ENCODE data around the gene KBTBD12. TPM values are rescaled to one million over a fixed set of nuclear protein-coding genes. Genes with fewer than 3 reads are reported as not detected.

The KBTBD12 gene
- polyA plus RNA-seq, 1 of the 3 experiments (the other 2 are of a cell fraction), result not detected

DNA sequence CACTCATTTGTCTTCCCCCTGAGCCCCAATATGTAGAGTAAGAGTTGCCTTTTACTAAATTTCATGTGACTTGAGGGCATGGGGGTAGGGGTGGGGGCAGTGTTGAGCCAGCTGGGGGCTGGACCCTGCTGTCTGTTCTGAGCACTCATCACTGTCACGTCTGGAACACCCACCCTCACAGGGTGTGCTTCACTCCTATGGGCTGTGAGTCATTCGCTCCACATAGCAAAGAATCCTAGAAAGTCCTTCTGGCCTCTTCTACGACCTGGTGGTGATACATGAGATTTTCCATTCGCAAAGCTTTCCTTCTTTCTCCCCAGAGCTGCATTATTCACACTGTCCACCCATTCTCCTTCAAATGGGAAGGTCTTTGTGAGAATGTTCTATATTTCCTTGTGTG is 49.1 kb upstream of the KBTBD12 start:
- no peak for TF ChIP-seq TCF12 (IDR thresholded peaks at IDR 0.05)
- no peak for TF ChIP-seq MEF2A (IDR thresholded peaks at IDR 0.05; ENCODE audit: borderline replicate concordance, low read depth)
- no peak for TF ChIP-seq RFX5 (IDR thresholded peaks at IDR 0.05; ENCODE audit: low read length)
- no peak; the same call in 1 of the 2 replicates for TF ChIP-seq FOSL2 (IDR thresholded peaks at IDR 0.05; ENCODE audit: borderline replicate concordance, low read depth)
- TF ChIP-seq, protein P1, sequence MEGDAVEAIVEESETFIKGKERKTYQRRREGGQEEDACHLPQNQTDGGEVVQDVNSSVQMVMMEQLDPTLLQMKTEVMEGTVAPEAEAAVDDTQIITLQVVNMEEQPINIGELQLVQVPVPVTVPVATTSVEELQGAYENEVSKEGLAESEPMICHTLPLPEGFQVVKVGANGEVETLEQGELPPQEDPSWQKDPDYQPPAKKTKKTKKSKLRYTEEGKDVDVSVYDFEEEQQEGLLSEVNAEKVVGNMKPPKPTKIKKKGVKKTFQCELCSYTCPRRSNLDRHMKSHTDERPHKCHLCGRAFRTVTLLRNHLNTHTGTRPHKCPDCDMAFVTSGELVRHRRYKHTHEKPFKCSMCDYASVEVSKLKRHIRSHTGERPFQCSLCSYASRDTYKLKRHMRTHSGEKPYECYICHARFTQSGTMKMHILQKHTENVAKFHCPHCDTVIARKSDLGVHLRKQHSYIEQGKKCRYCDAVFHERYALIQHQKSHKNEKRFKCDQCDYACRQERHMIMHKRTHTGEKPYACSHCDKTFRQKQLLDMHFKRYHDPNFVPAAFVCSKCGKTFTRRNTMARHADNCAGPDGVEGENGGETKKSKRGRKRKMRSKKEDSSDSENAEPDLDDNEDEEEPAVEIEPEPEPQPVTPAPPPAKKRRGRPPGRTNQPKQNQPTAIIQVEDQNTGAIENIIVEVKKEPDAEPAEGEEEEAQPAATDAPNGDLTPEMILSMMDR (IDR thresholded peaks at IDR 0.05), result no peak
- WGBS (ENCODE audit: low lambda C conversion rate), result 41% methylated on average over 4 of the region's 4 CpGs
- ChIA-PET POLR2A (no interaction called here), CTCF (no interaction called here)
- Histone ChIP-seq H3K4me3 (ENCODE audit: low read depth in 2 of 2, low read length in 1 of 2) (no peak overlapping the region), H3K27me3 (ENCODE audit: insufficient read depth) (peaks cover 11% of the 10 kb centered on the region), H4K20me1 (ENCODE audit: insufficient read depth) (no peaks in the 10 kb centered on the region), H3K4me2 (no peak overlapping the region), H3K9me3 (no peaks in the 10 kb centered on the region), H2AFZ (ENCODE audit: low read depth) (no peak overlapping the region), H3K4me1 (ENCODE audit: control insufficient read depth in 1 of 2, insufficient read depth in 2 of 2, low read depth in 1 of 2, low read length in 1 of 2) (no peaks in the 10 kb centered on the region; a peak in 1 of 4 replicates), H3K9me2 (no peaks in the 10 kb centered on the region), H3K27ac (ENCODE audit: low read depth in 2 of 2, low read length in 1 of 2) (no peak overlapping the region), H3K79me2 (ENCODE audit: insufficient read depth) (no peaks in the 10 kb centered on the region), H3K36me3 (replicated peaks in 1 of 2; ENCODE audit: control insufficient read depth in 1 of 2, insufficient read depth in 2 of 2, low read length in 1 of 2) (no peaks in the 10 kb centered on the region), H3F3A (replicated peaks; ENCODE audit: insufficient read depth) (no peaks in the 10 kb centered on the region), H3K9ac (no peak overlapping the region)
- no peak for DNase-seq

DNA sequence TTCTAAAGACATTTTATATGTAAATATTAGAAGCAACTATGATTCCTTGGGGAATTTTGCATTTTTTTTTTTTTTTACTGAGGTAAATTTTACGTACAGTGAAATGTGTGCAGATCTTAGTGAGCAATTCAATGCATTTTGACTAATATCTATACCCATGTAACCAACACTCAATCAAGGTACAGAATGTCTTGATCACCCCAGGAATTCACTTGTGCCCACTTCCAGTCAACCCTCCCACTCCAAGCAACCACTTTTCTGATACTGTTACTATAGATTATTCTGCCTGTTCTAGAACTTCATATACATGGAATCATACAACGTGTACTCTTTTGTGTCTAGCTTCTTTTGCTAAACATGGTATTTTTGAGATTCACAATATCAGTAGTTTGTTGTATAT is 47.6 kb upstream of the KBTBD12 start:
- H3F3A ChIP-seq (replicated peaks; ENCODE audit: insufficient read depth), result no peaks in the 10 kb centered on the region
- H3K27ac ChIP-seq (ENCODE audit: low read depth in 2 of 2, low read length in 1 of 2), result no peak overlapping the region
- no peaks in the 10 kb centered on the region for H3K9me3 ChIP-seq
- no peaks in the 10 kb centered on the region for H3K36me3 ChIP-seq (replicated peaks in 1 of 2; ENCODE audit: control insufficient read depth in 1 of 2, insufficient read depth in 2 of 2, low read length in 1 of 2)
- no peaks in the 10 kb centered on the region for H4K20me1 ChIP-seq (ENCODE audit: insufficient read depth)
- no peaks in the 10 kb centered on the region for H3K9me2 ChIP-seq
- DNase-seq, result no peak
- 82% methylated on average over 2 of the region's 2 CpGs for WGBS (ENCODE audit: low lambda C conversion rate)
- H2AFZ ChIP-seq (ENCODE audit: low read depth), result no peak overlapping the region
- H3K4me2 ChIP-seq, result no peak overlapping the region
- no peaks in the 10 kb centered on the region; a peak in 1 of 4 replicates for H3K4me1 ChIP-seq (ENCODE audit: control insufficient read depth in 1 of 2, insufficient read depth in 2 of 2, low read depth in 1 of 2, low read length in 1 of 2)
- H3K27me3 ChIP-seq (ENCODE audit: insufficient read depth), result peaks cover 15% of the 10 kb centered on the region
- POLR2A ChIA-PET, result no interaction called here
- H3K4me3 ChIP-seq (ENCODE audit: low read depth in 2 of 2, low read length in 1 of 2), result no peak overlapping the region
- CTCF ChIA-PET, result no interaction called here
- TF ChIP-seq, protein P2, sequence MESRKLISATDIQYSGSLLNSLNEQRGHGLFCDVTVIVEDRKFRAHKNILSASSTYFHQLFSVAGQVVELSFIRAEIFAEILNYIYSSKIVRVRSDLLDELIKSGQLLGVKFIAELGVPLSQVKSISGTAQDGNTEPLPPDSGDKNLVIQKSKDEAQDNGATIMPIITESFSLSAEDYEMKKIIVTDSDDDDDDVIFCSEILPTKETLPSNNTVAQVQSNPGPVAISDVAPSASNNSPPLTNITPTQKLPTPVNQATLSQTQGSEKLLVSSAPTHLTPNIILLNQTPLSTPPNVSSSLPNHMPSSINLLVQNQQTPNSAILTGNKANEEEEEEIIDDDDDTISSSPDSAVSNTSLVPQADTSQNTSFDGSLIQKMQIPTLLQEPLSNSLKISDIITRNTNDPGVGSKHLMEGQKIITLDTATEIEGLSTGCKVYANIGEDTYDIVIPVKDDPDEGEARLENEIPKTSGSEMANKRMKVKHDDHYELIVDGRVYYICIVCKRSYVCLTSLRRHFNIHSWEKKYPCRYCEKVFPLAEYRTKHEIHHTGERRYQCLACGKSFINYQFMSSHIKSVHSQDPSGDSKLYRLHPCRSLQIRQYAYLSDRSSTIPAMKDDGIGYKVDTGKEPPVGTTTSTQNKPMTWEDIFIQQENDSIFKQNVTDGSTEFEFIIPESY (IDR thresholded peaks at IDR 0.05; ENCODE audit: borderline replicate concordance, low read depth), result no peak
- TF ChIP-seq, protein P3, sequence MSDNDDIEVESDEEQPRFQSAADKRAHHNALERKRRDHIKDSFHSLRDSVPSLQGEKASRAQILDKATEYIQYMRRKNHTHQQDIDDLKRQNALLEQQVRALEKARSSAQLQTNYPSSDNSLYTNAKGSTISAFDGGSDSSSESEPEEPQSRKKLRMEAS (IDR thresholded peaks at IDR 0.05; ENCODE audit: low read depth), result no peak
- TF ChIP-seq, protein P4, sequence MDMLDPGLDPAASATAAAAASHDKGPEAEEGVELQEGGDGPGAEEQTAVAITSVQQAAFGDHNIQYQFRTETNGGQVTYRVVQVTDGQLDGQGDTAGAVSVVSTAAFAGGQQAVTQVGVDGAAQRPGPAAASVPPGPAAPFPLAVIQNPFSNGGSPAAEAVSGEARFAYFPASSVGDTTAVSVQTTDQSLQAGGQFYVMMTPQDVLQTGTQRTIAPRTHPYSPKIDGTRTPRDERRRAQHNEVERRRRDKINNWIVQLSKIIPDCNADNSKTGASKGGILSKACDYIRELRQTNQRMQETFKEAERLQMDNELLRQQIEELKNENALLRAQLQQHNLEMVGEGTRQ (IDR thresholded peaks at IDR 0.05; ENCODE audit: borderline replicate concordance, low read depth, low read length), result no peak
- no peak for TF ChIP-seq FOXM1 (IDR thresholded peaks at IDR 0.05; ENCODE audit: low read depth)
- TF ChIP-seq EP300 (IDR thresholded peaks at IDR 0.05; ENCODE audit: borderline replicate concordance in 1 of 2, low read depth in 1 of 2, low read length in 1 of 2), result no peak
- TF ChIP-seq TEAD4 (IDR thresholded peaks at IDR 0.05; ENCODE audit: borderline replicate concordance, insufficient read depth), result no peak
- TF ChIP-seq SMC3 (IDR thresholded peaks at IDR 0.05; ENCODE audit: low read depth, low read length), result no peak
- no peak for TF ChIP-seq FOSL2 (IDR thresholded peaks at IDR 0.05; ENCODE audit: borderline replicate concordance, low read depth)
- no peak for TF ChIP-seq RAD21 (IDR thresholded peaks at IDR 0.05; ENCODE audit: low read length)
- TF ChIP-seq, protein P5, sequence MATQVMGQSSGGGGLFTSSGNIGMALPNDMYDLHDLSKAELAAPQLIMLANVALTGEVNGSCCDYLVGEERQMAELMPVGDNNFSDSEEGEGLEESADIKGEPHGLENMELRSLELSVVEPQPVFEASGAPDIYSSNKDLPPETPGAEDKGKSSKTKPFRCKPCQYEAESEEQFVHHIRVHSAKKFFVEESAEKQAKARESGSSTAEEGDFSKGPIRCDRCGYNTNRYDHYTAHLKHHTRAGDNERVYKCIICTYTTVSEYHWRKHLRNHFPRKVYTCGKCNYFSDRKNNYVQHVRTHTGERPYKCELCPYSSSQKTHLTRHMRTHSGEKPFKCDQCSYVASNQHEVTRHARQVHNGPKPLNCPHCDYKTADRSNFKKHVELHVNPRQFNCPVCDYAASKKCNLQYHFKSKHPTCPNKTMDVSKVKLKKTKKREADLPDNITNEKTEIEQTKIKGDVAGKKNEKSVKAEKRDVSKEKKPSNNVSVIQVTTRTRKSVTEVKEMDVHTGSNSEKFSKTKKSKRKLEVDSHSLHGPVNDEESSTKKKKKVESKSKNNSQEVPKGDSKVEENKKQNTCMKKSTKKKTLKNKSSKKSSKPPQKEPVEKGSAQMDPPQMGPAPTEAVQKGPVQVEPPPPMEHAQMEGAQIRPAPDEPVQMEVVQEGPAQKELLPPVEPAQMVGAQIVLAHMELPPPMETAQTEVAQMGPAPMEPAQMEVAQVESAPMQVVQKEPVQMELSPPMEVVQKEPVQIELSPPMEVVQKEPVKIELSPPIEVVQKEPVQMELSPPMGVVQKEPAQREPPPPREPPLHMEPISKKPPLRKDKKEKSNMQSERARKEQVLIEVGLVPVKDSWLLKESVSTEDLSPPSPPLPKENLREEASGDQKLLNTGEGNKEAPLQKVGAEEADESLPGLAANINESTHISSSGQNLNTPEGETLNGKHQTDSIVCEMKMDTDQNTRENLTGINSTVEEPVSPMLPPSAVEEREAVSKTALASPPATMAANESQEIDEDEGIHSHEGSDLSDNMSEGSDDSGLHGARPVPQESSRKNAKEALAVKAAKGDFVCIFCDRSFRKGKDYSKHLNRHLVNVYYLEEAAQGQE (IDR thresholded peaks at IDR 0.05; ENCODE audit: low read depth, low read length), result no peak
- TF ChIP-seq, protein P6, sequence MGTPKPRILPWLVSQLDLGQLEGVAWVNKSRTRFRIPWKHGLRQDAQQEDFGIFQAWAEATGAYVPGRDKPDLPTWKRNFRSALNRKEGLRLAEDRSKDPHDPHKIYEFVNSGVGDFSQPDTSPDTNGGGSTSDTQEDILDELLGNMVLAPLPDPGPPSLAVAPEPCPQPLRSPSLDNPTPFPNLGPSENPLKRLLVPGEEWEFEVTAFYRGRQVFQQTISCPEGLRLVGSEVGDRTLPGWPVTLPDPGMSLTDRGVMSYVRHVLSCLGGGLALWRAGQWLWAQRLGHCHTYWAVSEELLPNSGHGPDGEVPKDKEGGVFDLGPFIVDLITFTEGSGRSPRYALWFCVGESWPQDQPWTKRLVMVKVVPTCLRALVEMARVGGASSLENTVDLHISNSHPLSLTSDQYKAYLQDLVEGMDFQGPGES (IDR thresholded peaks at IDR 0.05; ENCODE audit: low read depth, low read length), result no peak
- no peaks in the 10 kb centered on the region for H3K79me2 ChIP-seq (ENCODE audit: insufficient read depth)
- no peak overlapping the region for H3K9ac ChIP-seq
